Vagina (tissue), 2 donors: ENCODE data around the gene S100PBP.

Experiments used
- POLR2A ChIP-seq, 2 donors: fragments of 450-650 bp; IDR thresholded peaks; one replicate each; pipeline ENCODE4 v1.6.1; 2017; ENCODE audit warnings: antibody characterized with exemption in 2 of 2, mild to moderate bottlenecking in 2 of 2, moderate library complexity in 2 of 2
- POLR2AphosphoS5 ChIP-seq, 2 donors: sonication (generic); formaldehyde crosslinking; IDR thresholded peaks; one replicate each; pipeline ENCODE4 v1.9.0; 2017; ENCODE audit warnings: antibody characterized with exemption in 2 of 2, mild to moderate bottlenecking in 2 of 2, low read depth in 1 of 2; ENCODE audit not compliant: insufficient read depth in 1 of 2

- no peak for TF ChIP-seq POLR2A (IDR thresholded peaks at IDR 0.05)
- TF ChIP-seq POLR2AphosphoS5 (IDR thresholded peaks at IDR 0.05; ENCODE audit: insufficient read depth in 1 of 2, low read depth in 1 of 2) = no peak
Measured at GRCh38 chr1:32895325-32896215, 78.1 kb downstream of the S100PBP start.
